HG03095 (cell line): Measurements from ENCODE around the gene AGAP6.
"Not testable (repeated sequence)": the region's sequence is repeated elsewhere in the genome, so short reads cannot be mapped to it uniquely, and the experiment has no call there.

Experiments used
- ATAC-seq: cut with Tn5 transposase; IDR thresholded peaks from one replicate; pipeline ENCODE4 v1.9.1; 2021; ENCODE audit warnings: moderate library complexity; ENCODE audit not compliant: unreplicated experiment

The AGAP6 gene

GRCh38 chr10:49988376-49988775 is at the start of gene AGAP6:
AGAP6 (plus strand) TSS chr10:49988406; CDS start chr10:49988716, 310 bp downstream.
- ATAC-seq = not testable (repeated sequence)

GRCh38 chr10:49941447-49942338 is 46.5 kb upstream of the AGAP6 start, which contains the start of the genes PARG and TIMM23B:
PARG (minus strand) TSS chr10:49942027; CDS start chr10:49941725, 302 bp downstream.
TIMM23B (plus strand) TSS chr10:49942053; CDS start chr10:49942195, 142 bp downstream.
- peak; percentile 72 for ATAC-seq

- ATAC-seq = not testable (repeated sequence)
Measured at GRCh38 chr10:49942339-49942705, 45.9 kb upstream of the AGAP6 start.

GRCh38 chr10:49943607-49944006 is 44.6 kb upstream of the AGAP6 start:
- not testable (repeated sequence) for ATAC-seq

GRCh38 chr10:49948142-49948541 is 40.1 kb upstream of the AGAP6 start:
- peak; percentile 79 for ATAC-seq

- not testable (repeated sequence) for ATAC-seq
Measured at GRCh38 chr10:49948737-49949136, 39.5 kb upstream of the AGAP6 start.

GRCh38 chr10:49952006-49952405 is 36.2 kb upstream of the AGAP6 start:
- ATAC-seq = not testable (repeated sequence)

GRCh38 chr10:49953122-49953521 is 35.1 kb upstream of the AGAP6 start:
- ATAC-seq = not testable (repeated sequence)

GRCh38 chr10:49970331-49970857 is 17.8 kb upstream of the AGAP6 start:
- not testable (repeated sequence) for ATAC-seq

GRCh38 chr10:49971466-49971865 is 16.7 kb upstream of the AGAP6 start:
- ATAC-seq = not testable (repeated sequence)

- not testable (repeated sequence) for ATAC-seq
Measured at GRCh38 chr10:49972094-49972493, 16.1 kb upstream of the AGAP6 start.

GRCh38 chr10:49977756-49978155 is 10.4 kb upstream of the AGAP6 start:
- not testable (repeated sequence) for ATAC-seq

GRCh38 chr10:49987207-49987606 is 999 bp upstream of the AGAP6 start:
- not testable (repeated sequence) for ATAC-seq

GRCh38 chr10:49995321-49995720 is 7.1 kb downstream of the AGAP6 start:
- not testable (repeated sequence) for ATAC-seq

GRCh38 chr10:50014024-50014423 is 25.8 kb downstream of the AGAP6 start:
- not testable (repeated sequence) for ATAC-seq

GRCh38 chr10:50015596-50016220 is 27.5 kb downstream of the AGAP6 start:
- ATAC-seq = not testable (repeated sequence)

- ATAC-seq = not testable (repeated sequence)
Measured at GRCh38 chr10:50016926-50017325, 28.7 kb downstream of the AGAP6 start.

GRCh38 chr10:50017646-50018045 is 29.4 kb downstream of the AGAP6 start:
- ATAC-seq = not testable (repeated sequence)

GRCh38 chr10:50019279-50019678 is 31.1 kb downstream of the AGAP6 start:
- not testable (repeated sequence) for ATAC-seq

- ATAC-seq = not testable (repeated sequence)
Measured at GRCh38 chr10:50020451-50021024, 32.3 kb downstream of the AGAP6 start.

- no peak for ATAC-seq
Measured at GRCh38 chr10:50021646-50022045, 33.4 kb downstream of the AGAP6 start.
